ENCODE data around the gene KASH5.
"Not testable (repeated sequence)": the region's sequence is repeated elsewhere in the genome, so short reads cannot be mapped to it uniquely, and the experiment has no call there.

The KASH5 gene

GRCh38 chr19:49362048-49362928, 25.8 kb upstream of the KASH5 start, which contains the start of gene TEAD2:
Gene TEAD2, minus strand, starts transcription at chr19:49362416. Its CDS starts 2,341 bp downstream, at chr19:49360075.
- no peak for DNase-seq (ENCODE audit: low read depth)

- DNase-seq (ENCODE audit: low read depth): no peak
These were observed 25.2 kb upstream of the KASH5 start for GRCh38 chr19:49362929-49363267.

GRCh38 chr19:49363268-49364082, 24.6 kb upstream of the KASH5 start, which contains the start of gene DKKL1:
Gene DKKL1, plus strand, starts transcription at chr19:49363877. Its CDS starts 122 bp downstream, at chr19:49363999.
- DNase-seq (ENCODE audit: low read depth): peak; percentile 39

- no peak for DNase-seq (ENCODE audit: low read depth)
These were observed 23.8 kb upstream of the KASH5 start for GRCh38 chr19:49364083-49364737.

- no peak for DNase-seq (ENCODE audit: low read depth)
These were observed 21.9 kb upstream of the KASH5 start for GRCh38 chr19:49366110-49366509.

- no peak for DNase-seq (ENCODE audit: low read depth)
These were observed 19.2 kb upstream of the KASH5 start for GRCh38 chr19:49368711-49369358.

GRCh38 chr19:49371184-49371583, 16.9 kb upstream of the KASH5 start:
- no peak for DNase-seq (ENCODE audit: low read depth)

- not testable (repeated sequence) for DNase-seq (ENCODE audit: low read depth)
These were observed 14.9 kb upstream of the KASH5 start for GRCh38 chr19:49373174-49373573.

GRCh38 chr19:49374665-49375434, 13.2 kb upstream of the KASH5 start:
- no peak for DNase-seq (ENCODE audit: low read depth)

- no peak for DNase-seq (ENCODE audit: low read depth)
These were observed 9.5 kb upstream of the KASH5 start for GRCh38 chr19:49378512-49378911.

- no peak for DNase-seq (ENCODE audit: low read depth)
These were observed 7.7 kb upstream of the KASH5 start for GRCh38 chr19:49380391-49380790.

GRCh38 chr19:49382639-49383038, 5.4 kb upstream of the KASH5 start:
- no peak for DNase-seq (ENCODE audit: low read depth)

GRCh38 chr19:49383599-49383998, 4.5 kb upstream of the KASH5 start:
- no peak for DNase-seq (ENCODE audit: low read depth)

GRCh38 chr19:49389406-49389805, 1.4 kb downstream of the KASH5 start:
- no peak for DNase-seq (ENCODE audit: low read depth)

- no peak for DNase-seq (ENCODE audit: low read depth)
These were observed 2.3 kb downstream of the KASH5 start for GRCh38 chr19:49390131-49390928.

- no peak for DNase-seq (ENCODE audit: low read depth)
These were observed 2.9 kb downstream of the KASH5 start for GRCh38 chr19:49390929-49391359.

- DNase-seq (ENCODE audit: low read depth): peak; percentile 68
These were observed 3.7 kb downstream of the KASH5 start for GRCh38 chr19:49391581-49392399.

- no peak for DNase-seq (ENCODE audit: low read depth)
These were observed 5.8 kb downstream of the KASH5 start for GRCh38 chr19:49393881-49394280.
